ENCODE data around the gene GSAP. TPM values are rescaled to one million over a fixed set of nuclear protein-coding genes. Genes with fewer than 3 reads are reported as not detected.

GSAP gene
- polyA plus RNA-seq, 1 experiment = 3.7 TPM

DNA sequence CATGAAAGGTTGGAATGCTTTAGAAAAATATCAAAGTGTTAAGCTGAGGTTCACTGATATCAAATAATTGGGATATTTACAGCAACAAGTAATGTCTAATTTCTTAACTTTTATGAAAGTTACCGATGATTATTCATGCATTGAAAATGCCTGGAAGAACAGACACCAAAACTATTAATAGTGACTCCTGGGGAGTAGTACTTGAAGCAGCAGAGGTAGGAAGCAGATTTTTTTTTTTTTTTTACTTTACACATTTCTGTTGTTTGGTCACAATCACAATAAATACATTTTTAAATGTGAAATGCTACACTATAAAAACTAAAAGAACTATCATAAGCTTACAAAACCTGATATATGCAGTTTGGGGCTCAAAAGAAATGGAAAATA lies 146.1 kb downstream of the GSAP start:
- Histone ChIP-seq H3K4me3 (ENCODE audit: low read depth, low read length) (no peak overlapping the region), H3K36me3 (ENCODE audit: control insufficient read depth, insufficient read depth, low read length) (no peaks in the 10 kb centered on the region), H3K27me3 (ENCODE audit: control insufficient read depth, insufficient read depth, low read length) (no peaks in the 10 kb centered on the region)
- ChIA-PET CTCF (interaction anchor here (1.1 to 1.4 kb wide), 2 partner anchors 12 to 17 kb away, joined by 3 to 4 read pairs; no protein-coding TSS in a partner anchor), POLR2A (no interaction called here)
- DNase-seq (ENCODE audit: low read depth) = no peak
- TF ChIP-seq, protein P1, sequence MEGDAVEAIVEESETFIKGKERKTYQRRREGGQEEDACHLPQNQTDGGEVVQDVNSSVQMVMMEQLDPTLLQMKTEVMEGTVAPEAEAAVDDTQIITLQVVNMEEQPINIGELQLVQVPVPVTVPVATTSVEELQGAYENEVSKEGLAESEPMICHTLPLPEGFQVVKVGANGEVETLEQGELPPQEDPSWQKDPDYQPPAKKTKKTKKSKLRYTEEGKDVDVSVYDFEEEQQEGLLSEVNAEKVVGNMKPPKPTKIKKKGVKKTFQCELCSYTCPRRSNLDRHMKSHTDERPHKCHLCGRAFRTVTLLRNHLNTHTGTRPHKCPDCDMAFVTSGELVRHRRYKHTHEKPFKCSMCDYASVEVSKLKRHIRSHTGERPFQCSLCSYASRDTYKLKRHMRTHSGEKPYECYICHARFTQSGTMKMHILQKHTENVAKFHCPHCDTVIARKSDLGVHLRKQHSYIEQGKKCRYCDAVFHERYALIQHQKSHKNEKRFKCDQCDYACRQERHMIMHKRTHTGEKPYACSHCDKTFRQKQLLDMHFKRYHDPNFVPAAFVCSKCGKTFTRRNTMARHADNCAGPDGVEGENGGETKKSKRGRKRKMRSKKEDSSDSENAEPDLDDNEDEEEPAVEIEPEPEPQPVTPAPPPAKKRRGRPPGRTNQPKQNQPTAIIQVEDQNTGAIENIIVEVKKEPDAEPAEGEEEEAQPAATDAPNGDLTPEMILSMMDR (IDR thresholded peaks at IDR 0.05; ENCODE audit: insufficient read depth, low read depth, low read length) = no peak

DNA sequence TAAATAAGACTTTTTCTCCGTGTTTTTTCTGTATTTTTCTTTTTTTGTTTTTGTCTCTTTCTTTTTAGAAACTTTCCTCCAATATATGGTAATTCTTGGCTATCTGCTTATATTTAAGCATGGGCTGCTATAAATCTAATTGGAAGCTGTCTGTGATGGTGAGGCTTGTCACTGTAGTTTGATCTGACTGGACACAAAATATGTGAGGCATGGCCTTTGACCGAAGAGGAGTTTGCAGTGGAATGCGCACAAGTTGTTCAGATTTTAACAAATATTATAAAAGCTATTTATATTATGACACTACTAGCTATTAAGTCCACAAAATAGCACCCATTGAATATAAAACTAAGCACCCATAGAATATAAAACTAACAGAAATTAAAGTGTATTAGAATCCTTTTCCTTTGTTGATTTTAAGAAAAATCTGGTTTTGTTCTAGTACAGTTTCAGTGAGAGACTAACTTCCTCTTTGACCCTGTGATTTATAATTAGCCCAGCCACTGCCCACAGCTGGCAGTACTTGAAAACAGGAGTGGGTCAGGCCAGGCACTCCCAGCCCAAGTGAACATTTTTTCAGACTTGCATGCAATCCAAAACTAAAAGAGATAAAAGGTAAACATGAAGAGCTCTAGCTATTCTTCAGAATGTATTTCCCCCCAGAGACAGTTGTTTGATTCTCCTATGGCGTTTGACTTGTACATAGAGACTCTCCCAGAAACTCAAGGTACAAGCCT lies 146.6 kb downstream of the GSAP start:
- H3K4me3 ChIP-seq (ENCODE audit: low read depth, low read length) = no peak overlapping the region
- ChIA-PET POLR2A (no interaction called here), CTCF (interaction anchor here (1.1 to 1.4 kb wide), 2 partner anchors 13 to 16 kb away, joined by 3 to 4 read pairs; no protein-coding TSS in a partner anchor)
- H3K27me3 ChIP-seq (ENCODE audit: control insufficient read depth, insufficient read depth, low read length) = no peaks in the 10 kb centered on the region
- no peaks in the 10 kb centered on the region for H3K36me3 ChIP-seq (ENCODE audit: control insufficient read depth, insufficient read depth, low read length)
- no peak for DNase-seq (ENCODE audit: low read depth)
- TF ChIP-seq, protein P1 (IDR thresholded peaks at IDR 0.05; ENCODE audit: insufficient read depth, low read depth, low read length) = no peak

- DNase-seq (ENCODE audit: low read depth) = no peak
- TF ChIP-seq, protein P1 (IDR thresholded peaks at IDR 0.05; ENCODE audit: insufficient read depth, low read depth, low read length) = no peak
- Histone ChIP-seq H3K27me3 (ENCODE audit: control insufficient read depth, insufficient read depth, low read length) (no peaks in the 10 kb centered on the region), H3K36me3 (ENCODE audit: control insufficient read depth, insufficient read depth, low read length) (no peaks in the 10 kb centered on the region), H3K4me3 (ENCODE audit: low read depth, low read length) (no peak overlapping the region)
- ChIA-PET CTCF (interaction anchor here (1.2 kb wide), 1 partner anchor 19 kb away, joined by 6 read pairs; no protein-coding TSS in a partner anchor), POLR2A (no interaction called here)
Measured at GRCh38 chr7:77266291-77266794, 149.8 kb downstream of the GSAP start.

DNA sequence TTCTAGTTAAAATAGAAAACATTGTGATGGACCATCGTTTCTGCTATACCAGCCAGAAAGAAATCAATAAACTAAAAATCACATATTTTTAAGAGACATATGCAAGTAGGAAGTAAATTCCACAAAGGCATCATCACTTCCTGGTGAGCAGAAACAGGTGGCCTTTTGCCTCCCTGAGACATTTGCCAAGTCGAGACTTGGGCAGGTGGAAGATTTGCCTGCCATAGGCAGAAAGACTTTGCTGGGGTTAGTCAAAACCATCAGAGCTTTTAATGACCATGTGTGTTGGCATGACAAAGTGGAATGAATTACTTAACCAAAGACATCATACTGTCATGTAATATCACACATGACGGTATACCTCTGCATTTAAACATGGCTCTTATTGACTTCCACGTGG lies 150.5 kb downstream of the GSAP start:
- TF ChIP-seq, protein P1 (IDR thresholded peaks at IDR 0.05; ENCODE audit: insufficient read depth, low read depth, low read length) = no peak
- Histone ChIP-seq H3K4me3 (ENCODE audit: low read depth, low read length) (no peak overlapping the region), H3K27me3 (ENCODE audit: control insufficient read depth, insufficient read depth, low read length) (no peaks in the 10 kb centered on the region), H3K36me3 (ENCODE audit: control insufficient read depth, insufficient read depth, low read length) (no peaks in the 10 kb centered on the region)
- ChIA-PET CTCF (no interaction called here), POLR2A (no interaction called here)
- DNase-seq (ENCODE audit: low read depth) = no peak

DNA sequence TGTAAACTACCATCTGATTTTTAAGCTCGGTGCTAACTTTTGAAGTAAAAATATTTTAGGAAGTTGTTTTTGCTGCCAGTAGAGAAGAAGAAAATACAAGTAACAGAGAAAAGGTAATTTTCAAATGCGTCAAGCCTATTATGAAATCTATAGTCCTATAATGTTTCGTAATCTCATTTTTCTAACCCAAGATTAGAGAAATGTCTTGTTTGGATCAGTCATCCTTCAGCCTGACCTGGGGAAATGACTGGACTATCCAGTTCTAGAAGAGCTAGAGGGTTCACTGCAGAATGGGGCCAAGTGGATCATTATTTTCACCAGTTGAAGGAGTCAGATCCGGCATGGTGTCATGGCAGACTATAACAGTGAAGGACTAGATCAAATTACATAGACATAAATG lies 153.8 kb downstream of the GSAP start:
- no peak for DNase-seq (ENCODE audit: low read depth)
- ChIA-PET POLR2A (no interaction called here), CTCF (interaction anchor here (1.0 kb wide), 1 partner anchor 15 kb away, joined by 3 read pairs; no protein-coding TSS in a partner anchor)
- no peaks in the 10 kb centered on the region for H3K27me3 ChIP-seq (ENCODE audit: control insufficient read depth, insufficient read depth, low read length)
- no peak overlapping the region for H3K4me3 ChIP-seq (ENCODE audit: low read depth, low read length)
- TF ChIP-seq, protein P1 (IDR thresholded peaks at IDR 0.05; ENCODE audit: insufficient read depth, low read depth, low read length) = no peak
- no peaks in the 10 kb centered on the region for H3K36me3 ChIP-seq (ENCODE audit: control insufficient read depth, insufficient read depth, low read length)

Other genes starting within 250 kb of the GSAP start
- 0.01 TPM in 1 of 2 replicates, not detected in the other for gene FGL2, start 216.5 kb downstream of the GSAP start, polyA plus RNA-seq (2011; rRNA removed)
- 19.7 and 30.8 TPM in 2 replicates for gene PTPN12, start 120.9 kb upstream of the GSAP start, polyA plus RNA-seq (2011; rRNA removed)

All from BJ (cell line).